Measurements from ENCODE around the gene RNU6-1. TPM values are rescaled to one million over a fixed set of nuclear protein-coding genes. Genes with fewer than 3 reads are reported as not detected.

Gene RNU6-1
- total RNA-seq, 2 donors from 2014 or later: not detected

- TF ChIP-seq CTCF (conservative IDR thresholded peaks at IDR 0.05): no peak
- no peak overlapping the region for H3K27ac Mint-ChIP-seq
- H3K9me3 Mint-ChIP-seq: no peaks in the 10 kb centered on the region
- no peak for DNase-seq
- H3K9ac ChIP-seq (ENCODE audit: extremely low read depth, low read length, poor library complexity, severe bottlenecking): no peak overlapping the region
- H3K4me3 ChIP-seq (ENCODE audit: low read length): no peak overlapping the region
- no peaks in the 10 kb centered on the region for H3K36me3 ChIP-seq (ENCODE audit: control insufficient read depth, insufficient read depth, low read length)
- H3K27me3 ChIP-seq (ENCODE audit: control insufficient read depth, insufficient read depth, low read length, poor library complexity, severe bottlenecking): no peaks in the 10 kb centered on the region
- no peak overlapping the region for H3K4me3 Mint-ChIP-seq
- H3K4me1 Mint-ChIP-seq: peaks cover 11% of the 10 kb centered on the region
- 82 to 92% methylated on average over 2 to 3 of the region's 3 CpGs for WGBS, 2 experiments (ENCODE audit: insufficient coverage in 1 of 2, insufficient read length in 1 of 2)
- no peaks in the 10 kb centered on the region for H3K27me3 Mint-ChIP-seq (ENCODE audit: insufficient read depth)
- no peaks in the 10 kb centered on the region for H3K9me3 ChIP-seq (ENCODE audit: control insufficient read depth, low read length)
- H3K36me3 Mint-ChIP-seq (ENCODE audit: low read depth): no peaks in the 10 kb centered on the region
- no peak overlapping the region for H3K27ac ChIP-seq (ENCODE audit: low read depth, low read length)
- H3K4me1 ChIP-seq (ENCODE audit: control insufficient read depth, insufficient read depth, low read length): no peaks in the 10 kb centered on the region
These were observed 16.0 kb upstream of the RNU6-1 start for GRCh38 chr15:67855842-67856241.

DNA sequence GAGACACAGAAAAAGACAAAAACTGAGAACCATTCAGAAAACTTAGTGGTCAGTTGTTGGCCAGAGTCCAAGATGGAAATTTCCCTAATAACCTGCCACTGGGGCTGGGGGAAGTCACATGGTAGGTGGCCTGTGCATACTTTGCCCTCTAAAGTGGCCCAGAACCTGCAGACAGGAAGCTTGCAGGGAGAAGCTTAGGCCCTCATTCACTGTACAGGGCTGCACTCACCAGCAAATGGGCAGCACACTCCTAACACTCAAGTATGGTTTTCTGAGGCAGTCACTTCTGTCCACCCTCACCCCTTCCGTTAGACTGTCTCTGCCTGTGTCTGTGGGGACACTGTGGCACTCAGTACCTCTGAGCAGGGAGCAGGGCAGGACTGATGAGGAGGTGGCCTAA lies 14.5 kb upstream of the RNU6-1 start:
- H3K27me3 ChIP-seq (ENCODE audit: control insufficient read depth, insufficient read depth, low read length, poor library complexity, severe bottlenecking): no peaks in the 10 kb centered on the region
- H3K9ac ChIP-seq (ENCODE audit: extremely low read depth, low read length, poor library complexity, severe bottlenecking): no peak overlapping the region
- peaks cover 5% of the 10 kb centered on the region for H3K9me3 ChIP-seq (ENCODE audit: control insufficient read depth, low read length)
- H3K27ac Mint-ChIP-seq: no peak overlapping the region
- H3K9me3 Mint-ChIP-seq: peaks cover under 1% of the 10 kb centered on the region
- H3K4me1 Mint-ChIP-seq: peaks cover 11% of the 10 kb centered on the region
- no peak overlapping the region for H3K4me3 ChIP-seq (ENCODE audit: low read length)
- H3K36me3 Mint-ChIP-seq (ENCODE audit: low read depth): no peaks in the 10 kb centered on the region
- H3K4me1 ChIP-seq (ENCODE audit: control insufficient read depth, insufficient read depth, low read length): no peaks in the 10 kb centered on the region
- no peaks in the 10 kb centered on the region for H3K27me3 Mint-ChIP-seq (ENCODE audit: insufficient read depth)
- H3K36me3 ChIP-seq (ENCODE audit: control insufficient read depth, insufficient read depth, low read length): no peaks in the 10 kb centered on the region
- H3K27ac ChIP-seq (ENCODE audit: low read depth, low read length): no peak overlapping the region
- no peak for DNase-seq
- H3K4me3 Mint-ChIP-seq: no peak overlapping the region
- WGBS, 2 experiments (ENCODE audit: insufficient coverage in 1 of 2, insufficient read length in 1 of 2): 97 to 100% methylated on average over 1 of the region's 1 CpG
- no peak for TF ChIP-seq CTCF (conservative IDR thresholded peaks at IDR 0.05)

DNA sequence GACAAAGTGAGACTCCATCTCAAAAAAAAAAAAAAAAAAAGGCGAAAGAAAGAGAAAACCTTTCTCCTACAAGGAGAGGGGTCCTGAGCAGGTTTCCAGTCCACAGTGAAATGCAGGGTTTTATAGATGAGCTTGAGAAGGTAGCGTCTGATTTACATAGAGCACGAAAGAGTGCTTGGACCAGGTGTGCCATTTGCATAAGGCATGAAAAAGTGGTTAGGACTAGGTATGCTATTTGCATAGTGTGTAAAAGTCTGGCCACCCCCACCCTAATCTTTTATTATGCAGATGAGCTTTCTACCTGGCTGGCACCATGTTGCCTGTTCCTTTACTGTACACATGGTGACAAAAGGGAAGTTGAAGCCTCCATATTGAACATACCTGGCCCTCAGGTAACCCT lies 13.6 kb upstream of the RNU6-1 start:
- no peak for TF ChIP-seq CTCF (conservative IDR thresholded peaks at IDR 0.05)
- peaks cover 11% of the 10 kb centered on the region for H3K4me1 Mint-ChIP-seq
- H3K4me3 ChIP-seq (ENCODE audit: low read length): no peak overlapping the region

More for the DNA sequence above, 13.6 kb upstream of the RNU6-1 start:
- Histone ChIP-seq H3K9ac (ENCODE audit: extremely low read depth, low read length, poor library complexity, severe bottlenecking) (no peak overlapping the region), H3K36me3 (ENCODE audit: control insufficient read depth, insufficient read depth, low read length) (no peaks in the 10 kb centered on the region), H3K4me1 (ENCODE audit: control insufficient read depth, insufficient read depth, low read length) (no peaks in the 10 kb centered on the region), H3K27me3 (ENCODE audit: control insufficient read depth, insufficient read depth, low read length, poor library complexity, severe bottlenecking) (no peaks in the 10 kb centered on the region), H3K27ac (ENCODE audit: low read depth, low read length) (no peak overlapping the region), H3K9me3 (ENCODE audit: control insufficient read depth, low read length) (peaks cover 6% of the 10 kb centered on the region)
- H3K36me3 Mint-ChIP-seq (ENCODE audit: low read depth): no peaks in the 10 kb centered on the region
- H3K4me3 Mint-ChIP-seq: no peak overlapping the region
- 80 to 92% methylated on average over 2 of the region's 3 CpGs for WGBS, 2 experiments (ENCODE audit: insufficient coverage in 1 of 2, insufficient read length in 1 of 2)
- H3K9me3 Mint-ChIP-seq: peaks cover 3% of the 10 kb centered on the region
- no peak for DNase-seq
- no peaks in the 10 kb centered on the region for H3K27me3 Mint-ChIP-seq (ENCODE audit: insufficient read depth)
- no peak overlapping the region for H3K27ac Mint-ChIP-seq
